GM21737 (cell line): ENCODE results near the gene GAS7.

Source experiments
- ATAC-seq: cut with Tn5 transposase; IDR thresholded peaks from one replicate; pipeline ENCODE4 v1.9.1; 2021; ENCODE audit warnings: mild to moderate bottlenecking, moderate library complexity; ENCODE audit not compliant: unreplicated experiment

The GAS7 gene

GRCh38 chr17:10198509-10199249 lies at the start of gene GAS7:
Gene GAS7, minus strand, starts transcription at chr17:10198606.
- no peak for ATAC-seq

- no peak for ATAC-seq
Measured at GRCh38 chr17:10247810-10248209, 49.4 kb upstream of the GAS7 start.

- no peak for ATAC-seq
Measured at GRCh38 chr17:10243883-10244844, 45.8 kb upstream of the GAS7 start.

- no peak for ATAC-seq
Measured at GRCh38 chr17:10241781-10242180, 43.4 kb upstream of the GAS7 start.

- no peak for ATAC-seq
Measured at GRCh38 chr17:10238661-10239060, 40.3 kb upstream of the GAS7 start.

- ATAC-seq, result no peak
Measured at GRCh38 chr17:10234033-10234432, 35.6 kb upstream of the GAS7 start.

- no peak for ATAC-seq
Measured at GRCh38 chr17:10233161-10233560, 34.8 kb upstream of the GAS7 start.

- no peak for ATAC-seq
Measured at GRCh38 chr17:10229181-10229580, 30.8 kb upstream of the GAS7 start.

- ATAC-seq, result no peak
Measured at GRCh38 chr17:10226930-10227695, 28.7 kb upstream of the GAS7 start.

- no peak for ATAC-seq
Measured at GRCh38 chr17:10224582-10225195, 26.3 kb upstream of the GAS7 start.

- no peak for ATAC-seq
Measured at GRCh38 chr17:10219193-10219592, 20.8 kb upstream of the GAS7 start.

GRCh38 chr17:10217916-10218315 lies 19.5 kb upstream of the GAS7 start:
- ATAC-seq, result no peak

GRCh38 chr17:10216213-10216938 lies 18.0 kb upstream of the GAS7 start:
- no peak for ATAC-seq

- no peak for ATAC-seq
Measured at GRCh38 chr17:10215286-10215685, 16.9 kb upstream of the GAS7 start.

- ATAC-seq, result no peak
Measured at GRCh38 chr17:10211666-10212065, 13.3 kb upstream of the GAS7 start.

GRCh38 chr17:10210151-10210574 lies 11.8 kb upstream of the GAS7 start:
- ATAC-seq, result no peak

GRCh38 chr17:10208604-10209193 lies 10.3 kb upstream of the GAS7 start:
- no peak for ATAC-seq

GRCh38 chr17:10207153-10207552 lies 8.7 kb upstream of the GAS7 start:
- no peak for ATAC-seq

- ATAC-seq, result no peak
Measured at GRCh38 chr17:10205549-10206185, 7.3 kb upstream of the GAS7 start.
